Measurements from ENCODE around the gene PIEZO1. TPM values are rescaled to one million over a fixed set of nuclear protein-coding genes. Genes with fewer than 3 reads are reported as not detected.

Gene PIEZO1
- polyA plus RNA-seq, 1 of the 3 experiments (the other 2 are of a cell fraction): 184 TPM

- Histone ChIP-seq H3K9me2 (no peaks in the 10 kb centered on the region), H3F3A (replicated peaks; ENCODE audit: insufficient read depth) (peaks cover 11% of the 10 kb centered on the region), H3K4me2 (no peak overlapping the region), H3K27ac (ENCODE audit: low read depth in 2 of 2, low read length in 1 of 2) (no peak overlapping the region), H3K4me1 (ENCODE audit: control insufficient read depth in 1 of 2, insufficient read depth in 2 of 2, low read depth in 1 of 2, low read length in 1 of 2) (peaks cover 12 to 18% of the 10 kb centered on the region in 2 experiments; a peak in 2 of 4 replicates), H4K20me1 (ENCODE audit: insufficient read depth) (peaks cover 99% of the 10 kb centered on the region), H3K4me3 (ENCODE audit: low read depth in 2 of 2, low read length in 1 of 2) (no peak overlapping the region), H3K9ac (no peak overlapping the region), H2AFZ (ENCODE audit: low read depth) (no peak overlapping the region), H3K27me3 (ENCODE audit: insufficient read depth) (no peaks in the 10 kb centered on the region), H3K9me3 (no peaks in the 10 kb centered on the region), H3K79me2 (ENCODE audit: insufficient read depth) (peaks cover 96% of the 10 kb centered on the region), H3K36me3 (replicated peaks in 1 of 2; ENCODE audit: control insufficient read depth in 1 of 2, insufficient read depth in 2 of 2, low read length in 1 of 2) (peaks cover 0 to 3% of the 10 kb centered on the region in 2 experiments)
- TF ChIP-seq RCOR1 (IDR thresholded peaks at IDR 0.05; ENCODE audit: low read length) (no peak), FOXM1 (IDR thresholded peaks at IDR 0.05; ENCODE audit: low read depth) (no peak), SMC3 (IDR thresholded peaks at IDR 0.05; ENCODE audit: low read depth, low read length) (no peak), CTCF (IDR thresholded peaks at IDR 0.05) (no peak), SIN3A (IDR thresholded peaks at IDR 0.05; ENCODE audit: borderline replicate concordance, low read depth, low read length) (no peak), FOXJ3 (CRISPR knock-in tag; IDR thresholded peaks at IDR 0.05) (no peak), RAD21 (IDR thresholded peaks at IDR 0.05; ENCODE audit: low read length) (no peak), EZH2phosphoT487 (IDR thresholded peaks at IDR 0.05; ENCODE audit: borderline replicate concordance, low read depth) (no peak), NRF1 (IDR thresholded peaks at IDR 0.05; ENCODE audit: low read depth, low read length) (no peak), GATA2 (CRISPR knock-in tag; IDR thresholded peaks at IDR 0.05) (no peak), TCF12 (IDR thresholded peaks at IDR 0.05) (no peak), NFIC (IDR thresholded peaks at IDR 0.05; ENCODE audit: borderline replicate concordance) (no peak), FOSL2 (IDR thresholded peaks at IDR 0.05; ENCODE audit: borderline replicate concordance, low read depth) (no peak), RFX5 (IDR thresholded peaks at IDR 0.05; ENCODE audit: low read length) (no peak), YY1 (IDR thresholded peaks at IDR 0.05; ENCODE audit: low read depth) (no peak), GABPA (IDR thresholded peaks at IDR 0.05; ENCODE audit: low read depth) (no peak), MEF2A (IDR thresholded peaks at IDR 0.05; ENCODE audit: borderline replicate concordance, low read depth) (no peak)
- TF ChIP-seq, protein P1, sequence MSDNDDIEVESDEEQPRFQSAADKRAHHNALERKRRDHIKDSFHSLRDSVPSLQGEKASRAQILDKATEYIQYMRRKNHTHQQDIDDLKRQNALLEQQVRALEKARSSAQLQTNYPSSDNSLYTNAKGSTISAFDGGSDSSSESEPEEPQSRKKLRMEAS (IDR thresholded peaks at IDR 0.05; ENCODE audit: low read depth): no peak
- TF ChIP-seq, protein P2, sequence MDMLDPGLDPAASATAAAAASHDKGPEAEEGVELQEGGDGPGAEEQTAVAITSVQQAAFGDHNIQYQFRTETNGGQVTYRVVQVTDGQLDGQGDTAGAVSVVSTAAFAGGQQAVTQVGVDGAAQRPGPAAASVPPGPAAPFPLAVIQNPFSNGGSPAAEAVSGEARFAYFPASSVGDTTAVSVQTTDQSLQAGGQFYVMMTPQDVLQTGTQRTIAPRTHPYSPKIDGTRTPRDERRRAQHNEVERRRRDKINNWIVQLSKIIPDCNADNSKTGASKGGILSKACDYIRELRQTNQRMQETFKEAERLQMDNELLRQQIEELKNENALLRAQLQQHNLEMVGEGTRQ (IDR thresholded peaks at IDR 0.05; ENCODE audit: borderline replicate concordance, low read depth, low read length): no peak
- TF ChIP-seq, protein P3, sequence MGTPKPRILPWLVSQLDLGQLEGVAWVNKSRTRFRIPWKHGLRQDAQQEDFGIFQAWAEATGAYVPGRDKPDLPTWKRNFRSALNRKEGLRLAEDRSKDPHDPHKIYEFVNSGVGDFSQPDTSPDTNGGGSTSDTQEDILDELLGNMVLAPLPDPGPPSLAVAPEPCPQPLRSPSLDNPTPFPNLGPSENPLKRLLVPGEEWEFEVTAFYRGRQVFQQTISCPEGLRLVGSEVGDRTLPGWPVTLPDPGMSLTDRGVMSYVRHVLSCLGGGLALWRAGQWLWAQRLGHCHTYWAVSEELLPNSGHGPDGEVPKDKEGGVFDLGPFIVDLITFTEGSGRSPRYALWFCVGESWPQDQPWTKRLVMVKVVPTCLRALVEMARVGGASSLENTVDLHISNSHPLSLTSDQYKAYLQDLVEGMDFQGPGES (IDR thresholded peaks at IDR 0.05; ENCODE audit: low read depth, low read length): no peak
- CTCF ChIA-PET: interaction anchor here (1.1 to 30.9 kb wide), 3 partner anchors 9 to 99 kb away, joined by 3 to 540 read pairs (median 93); no protein-coding TSS in a partner anchor
- POLR2A ChIA-PET: no interaction called here
- WGBS (ENCODE audit: low lambda C conversion rate): 84% methylated on average over 5 of the region's 6 CpGs
- no peak for DNase-seq
Observed at GRCh38 chr16:88758944-88759244, 26.1 kb downstream of the PIEZO1 start.

All from SK-N-SH (cell line).